DOHH2 (cell line): ENCODE results near the gene FAM107B.

Experiments
- H3F3A ChIP-seq: fragments of 200-600 bp; sonication (generic), shearing (Covaris generic); 2 replicates; pipeline ENCODE4 v1.6.0; 2016; ENCODE audit warnings: antibody characterized with exemption, mild to moderate bottlenecking; ENCODE audit not compliant: control insufficient read depth, insufficient read depth
- H3K27ac ChIP-seq: fragments of 200-600 bp; sonication (generic); 2 replicates; pipeline ENCODE4 v1.5.1; 2014; ENCODE audit warnings: low read depth, mild to moderate bottlenecking, low read length, moderate library complexity
- H3K27me3 ChIP-seq: fragments of 200-600 bp; sonication (generic); 2 replicates; pipeline ENCODE4 v1.6.1; 2014; ENCODE audit warnings: mild to moderate bottlenecking, low read length, mixed read lengths; ENCODE audit not compliant: control insufficient read depth
- H3K36me3 ChIP-seq: fragments of 200-600 bp; sonication (generic); 2 replicates; pipeline ENCODE4 v1.6.1; 2014; ENCODE audit warnings: mild to moderate bottlenecking, low read length, moderate library complexity, mixed read lengths; ENCODE audit not compliant: control insufficient read depth
- H3K4me1 ChIP-seq: fragments of 200-600 bp; sonication (generic); 2 replicates; pipeline ENCODE4 v1.6.1; 2014; ENCODE audit warnings: mild to moderate bottlenecking, low read length, mixed read lengths; ENCODE audit not compliant: control insufficient read depth
- H3K4me2 ChIP-seq: fragments of 200-600 bp; sonication (generic); 2 replicates; pipeline ENCODE4 v1.6.0; 2014; ENCODE audit warnings: mild to moderate bottlenecking, low read length, moderate library complexity
- H3K4me3 ChIP-seq: fragments of 200-600 bp; sonication (generic); 2 replicates; pipeline ENCODE4 v1.5.1; 2014; ENCODE audit warnings: mild to moderate bottlenecking, low read length, mixed read lengths
- H3K79me2 ChIP-seq: fragments of 200-600 bp; sonication (generic); 2 replicates; pipeline ENCODE4 v1.6.1; 2014; ENCODE audit warnings: mild to moderate bottlenecking, low read length, mixed read lengths; ENCODE audit not compliant: control insufficient read depth
- H3K9me2 ChIP-seq: fragments of 200-600 bp; sonication (generic); replicated peaks from 2 replicates; pipeline ENCODE4 v1.6.1; 2014; ENCODE audit warnings: mild to moderate bottlenecking, low read length, mixed read lengths; ENCODE audit not compliant: control insufficient read depth
- H3K9me3 ChIP-seq: fragments of 200-600 bp; sonication (generic); 2 replicates; pipeline ENCODE4 v1.6.1; 2014; ENCODE audit warnings: antibody characterized with exemption, low read length, mixed read lengths; ENCODE audit not compliant: control insufficient read depth, insufficient read depth
- H4K20me1 ChIP-seq: fragments of 200-600 bp; sonication (generic); 2 replicates; pipeline ENCODE4 v1.6.0; 2014; ENCODE audit warnings: low read depth, mild to moderate bottlenecking, antibody characterized with exemption, low read length, moderate library complexity; ENCODE audit not compliant: control insufficient read depth, insufficient read depth
- EZH2phosphoT487 ChIP-seq: fragments of 200-600 bp; sonication (generic); IDR thresholded peaks from 2 replicates; pipeline ENCODE4 v1.6.1; 2017; ENCODE audit warnings: borderline replicate concordance, mild to moderate bottlenecking, antibody characterized with exemption, low read length, moderate library complexity, mixed read lengths
- TF ChIP-seq, protein P1 (sequence below): fragments of 200-600 bp; sonication (generic); IDR thresholded peaks from one replicate; pipeline ENCODE4 v1.5.1; 2014; ENCODE audit warnings: antibody characterized with exemption, mild to moderate bottlenecking, low read depth, low read length; ENCODE audit not compliant: poor library complexity, severe bottlenecking

Gene FAM107B

DNA sequence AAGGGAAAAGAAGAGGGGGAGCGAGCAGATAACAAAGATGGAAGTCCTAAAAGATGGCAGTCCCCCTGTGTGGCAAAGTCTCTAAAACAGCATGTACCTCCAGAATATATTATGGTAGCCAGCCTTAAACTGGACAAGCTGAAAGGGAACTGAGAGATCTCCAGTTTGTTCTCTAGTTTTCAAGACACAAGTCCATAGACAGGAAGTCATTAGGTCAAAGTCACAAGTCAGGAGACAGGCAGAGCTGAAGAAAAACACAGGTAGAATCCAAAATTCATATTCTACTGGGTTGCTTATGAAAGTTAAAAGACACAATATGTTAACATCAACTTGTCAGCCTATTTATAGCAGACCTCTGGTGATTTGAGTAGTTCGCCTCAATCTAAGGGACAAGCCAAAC, 38.7 kb downstream of the FAM107B start:
- TF ChIP-seq EZH2phosphoT487, result no peak
- TF ChIP-seq, protein P1, sequence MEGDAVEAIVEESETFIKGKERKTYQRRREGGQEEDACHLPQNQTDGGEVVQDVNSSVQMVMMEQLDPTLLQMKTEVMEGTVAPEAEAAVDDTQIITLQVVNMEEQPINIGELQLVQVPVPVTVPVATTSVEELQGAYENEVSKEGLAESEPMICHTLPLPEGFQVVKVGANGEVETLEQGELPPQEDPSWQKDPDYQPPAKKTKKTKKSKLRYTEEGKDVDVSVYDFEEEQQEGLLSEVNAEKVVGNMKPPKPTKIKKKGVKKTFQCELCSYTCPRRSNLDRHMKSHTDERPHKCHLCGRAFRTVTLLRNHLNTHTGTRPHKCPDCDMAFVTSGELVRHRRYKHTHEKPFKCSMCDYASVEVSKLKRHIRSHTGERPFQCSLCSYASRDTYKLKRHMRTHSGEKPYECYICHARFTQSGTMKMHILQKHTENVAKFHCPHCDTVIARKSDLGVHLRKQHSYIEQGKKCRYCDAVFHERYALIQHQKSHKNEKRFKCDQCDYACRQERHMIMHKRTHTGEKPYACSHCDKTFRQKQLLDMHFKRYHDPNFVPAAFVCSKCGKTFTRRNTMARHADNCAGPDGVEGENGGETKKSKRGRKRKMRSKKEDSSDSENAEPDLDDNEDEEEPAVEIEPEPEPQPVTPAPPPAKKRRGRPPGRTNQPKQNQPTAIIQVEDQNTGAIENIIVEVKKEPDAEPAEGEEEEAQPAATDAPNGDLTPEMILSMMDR, result no peak
- no peaks in the 10 kb centered on the region for H3K27me3 ChIP-seq
- peaks cover 14% of the 10 kb centered on the region for H3K36me3 ChIP-seq
- peak overlapping the region; percentile 71 for H3K4me2 ChIP-seq
- H3K9me3 ChIP-seq, result peaks cover 5% of the 10 kb centered on the region; the same call in 1 of the 2 replicates
- peaks cover 76% of the 10 kb centered on the region for H3K4me1 ChIP-seq
- H3F3A ChIP-seq, result peaks cover 31% of the 10 kb centered on the region
- H3K27ac ChIP-seq, result peak overlapping the region; percentile 99
- no peaks in the 10 kb centered on the region for H4K20me1 ChIP-seq
- peak overlapping the region; percentile 59 for H3K4me3 ChIP-seq
- H3K79me2 ChIP-seq, result peaks cover 5% of the 10 kb centered on the region
- H3K9me2 ChIP-seq, result no peaks in the 10 kb centered on the region

DNA sequence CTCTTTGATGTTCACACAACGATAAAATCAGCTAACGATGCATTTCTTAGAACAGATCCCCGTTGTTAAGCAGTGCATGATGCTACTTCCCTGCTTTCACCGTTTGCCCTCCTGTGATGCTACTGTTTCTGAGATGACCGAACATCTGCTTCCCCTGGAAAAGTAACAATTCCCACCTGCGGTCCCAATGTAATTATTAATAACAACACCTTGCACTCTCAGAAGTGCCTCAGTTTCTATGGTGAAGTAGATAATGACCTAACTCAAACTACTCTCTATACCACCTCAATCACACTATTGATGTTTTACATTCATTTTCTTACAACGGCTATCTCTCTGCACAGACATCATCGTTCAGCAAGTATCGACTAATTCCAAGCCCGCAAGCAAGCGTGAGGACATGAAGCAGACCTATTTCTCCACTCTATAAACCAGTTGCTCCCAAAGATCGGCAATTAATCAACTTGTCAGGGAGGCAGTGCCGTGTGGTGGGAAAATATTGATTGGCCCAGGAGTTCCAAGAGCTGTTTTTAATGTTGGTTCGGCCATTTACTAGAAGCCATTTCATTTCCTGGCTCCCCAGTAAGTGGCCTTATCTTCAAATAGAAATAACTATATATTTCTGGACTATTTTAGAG, 42.7 kb downstream of the FAM107B start:
- no peaks in the 10 kb centered on the region for H4K20me1 ChIP-seq
- no peak overlapping the region for H3K4me3 ChIP-seq
- H3K27ac ChIP-seq, result no peak overlapping the region
- TF ChIP-seq EZH2phosphoT487, result no peak
- TF ChIP-seq, protein P1, result no peak
- no peaks in the 10 kb centered on the region for H3K36me3 ChIP-seq
- no peaks in the 10 kb centered on the region for H3K9me2 ChIP-seq
- peaks cover 53% of the 10 kb centered on the region for H3K4me1 ChIP-seq
- H3K4me2 ChIP-seq, result no peak overlapping the region
- H3K79me2 ChIP-seq, result no peaks in the 10 kb centered on the region
- no peaks in the 10 kb centered on the region for H3K27me3 ChIP-seq
- H3F3A ChIP-seq, result peaks cover 14% of the 10 kb centered on the region
- H3K9me3 ChIP-seq, result no peaks in the 10 kb centered on the region

DNA sequence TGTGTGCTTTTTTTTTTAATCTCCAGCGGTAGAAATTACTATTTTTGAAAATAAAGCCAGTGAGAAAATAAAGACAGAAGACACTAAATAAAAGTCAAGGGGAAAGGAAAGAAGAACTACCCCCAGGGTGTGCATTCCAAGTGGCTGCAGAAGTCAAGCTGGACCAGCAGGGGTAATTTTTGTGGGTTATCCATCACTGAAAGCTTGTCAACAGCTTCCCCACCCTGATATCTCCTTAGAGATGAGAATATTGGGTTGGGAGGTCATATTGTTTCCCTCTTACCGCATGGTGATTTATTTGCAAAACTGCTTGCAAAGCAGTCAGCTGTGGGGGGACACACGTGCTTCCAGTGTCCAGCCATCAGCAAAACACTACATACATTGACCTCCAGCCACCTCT, 46.4 kb downstream of the FAM107B start:
- Histone ChIP-seq H3K36me3 (no peaks in the 10 kb centered on the region), H3F3A (0 out of 2 replicates have a peak, but pooled peaks cover 3% of the 10 kb centered on the region), H4K20me1 (no peaks in the 10 kb centered on the region), H3K9me3 (peaks cover 4% of the 10 kb centered on the region; the same call in 1 of the 2 replicates), H3K4me2 (no peak overlapping the region), H3K27ac (no peak overlapping the region), H3K4me1 (peaks cover 27% of the 10 kb centered on the region), H3K4me3 (no peak overlapping the region), H3K79me2 (no peaks in the 10 kb centered on the region), H3K27me3 (no peaks in the 10 kb centered on the region), H3K9me2 (no peaks in the 10 kb centered on the region)
- TF ChIP-seq, protein P1, result no peak
- no peak for TF ChIP-seq EZH2phosphoT487

DNA sequence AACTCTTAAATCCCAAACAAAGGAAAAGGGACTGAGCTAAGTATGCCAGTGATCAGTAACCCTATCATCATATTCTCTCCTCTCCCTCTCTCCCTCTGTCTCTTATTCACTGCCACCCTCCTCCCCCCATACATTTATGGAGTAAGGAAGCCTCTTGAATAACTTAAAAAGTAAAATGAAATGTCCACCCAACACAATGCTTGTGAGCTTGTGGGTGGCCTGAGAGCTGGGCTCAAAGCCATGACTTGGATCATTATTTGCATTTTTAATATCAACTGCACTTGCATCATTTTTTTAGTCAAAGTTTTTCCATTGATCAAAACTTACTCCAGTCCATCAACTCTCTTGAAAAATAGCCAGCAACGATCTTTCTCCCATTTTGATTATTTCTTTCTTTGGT, 46.8 kb downstream of the FAM107B start:
- no peak overlapping the region for H3K4me3 ChIP-seq
- no peaks in the 10 kb centered on the region for H3K36me3 ChIP-seq
- H3K27ac ChIP-seq, result no peak overlapping the region
- peaks cover 30% of the 10 kb centered on the region for H3K4me1 ChIP-seq
- H3K27me3 ChIP-seq, result no peaks in the 10 kb centered on the region
- peak overlapping the region; percentile 3 for H3K4me2 ChIP-seq
- H3K9me2 ChIP-seq, result no peaks in the 10 kb centered on the region
- TF ChIP-seq EZH2phosphoT487, result no peak
- TF ChIP-seq, protein P1, result no peak
- peaks cover 4% of the 10 kb centered on the region; the same call in 1 of the 2 replicates for H3K9me3 ChIP-seq
- no peaks in the 10 kb centered on the region for H3F3A ChIP-seq
- H3K79me2 ChIP-seq, result no peaks in the 10 kb centered on the region
- H4K20me1 ChIP-seq, result no peaks in the 10 kb centered on the region
